ENCODE measurements around the gene GTPBP3. TPM values are rescaled to one million over a fixed set of nuclear protein-coding genes. Genes with fewer than 3 reads are reported as not detected.

The GTPBP3 gene
- total RNA-seq, 2 donors from 2014 or later, result 31.6 to 72.5 TPM

GRCh38 chr19:17303940-17304267 is 33.4 kb upstream of the GTPBP3 start:
- Mint-ChIP-seq H3K9me3 (no peaks in the 10 kb centered on the region), H3K27ac (peak overlapping the region; percentile 48 to 82), H3K4me1 (ENCODE audit: low read depth in 2 of 2) (peaks cover 24 to 26% of the 10 kb centered on the region in 2 donors)

GRCh38 chr19:17304386-17305215 is 32.8 kb upstream of the GTPBP3 start:
- ATAC-seq, result no peak
- DNase-seq (ENCODE audit: low spot score), result no peak
- peaks cover 30 to 32% of the 10 kb centered on the region in 2 donors for H3K4me1 Mint-ChIP-seq (ENCODE audit: low read depth in 2 of 2)
- H3K27ac Mint-ChIP-seq, result peak overlapping the region; percentile 72 to 82
- H3K36me3 Mint-ChIP-seq, result no peaks in the 10 kb centered on the region
- peak overlapping the region; percentile 78 for H3K4me3 Mint-ChIP-seq
- no peaks in the 10 kb centered on the region for H3K27me3 Mint-ChIP-seq
- no peaks in the 10 kb centered on the region for H3K9me3 Mint-ChIP-seq

More at GRCh38 chr19:17303940-17304267, 33.4 kb upstream of the GTPBP3 start:
- no peaks in the 10 kb centered on the region for H3K27me3 Mint-ChIP-seq
- H3K4me3 Mint-ChIP-seq, result peak overlapping the region; percentile 65
- DNase-seq (ENCODE audit: low spot score) (no peak), ATAC-seq (no peak)
- no peaks in the 10 kb centered on the region for H3K36me3 Mint-ChIP-seq

- ATAC-seq (no peak), DNase-seq (ENCODE audit: low spot score) (no peak)
- Mint-ChIP-seq H3K9me3 (no peaks in the 10 kb centered on the region), H3K36me3 (no peaks in the 10 kb centered on the region), H3K27me3 (no peaks in the 10 kb centered on the region), H3K27ac (peak overlapping the region; percentile 72 to 82), H3K4me3 (peak overlapping the region; percentile 78), H3K4me1 (ENCODE audit: low read depth in 2 of 2) (peaks cover 33 to 34% of the 10 kb centered on the region in 2 donors)
These were observed 32.2 kb upstream of the GTPBP3 start for GRCh38 chr19:17305216-17305516.

GRCh38 chr19:17305517-17306284 is 31.7 kb upstream of the GTPBP3 start, which contains the start of gene MRPL34:
MRPL34 (plus strand) TSS chr19:17305872; CDS start chr19:17305893, 21 bp downstream.
- peak; percentile 81 to 84 for ATAC-seq
- DNase-seq (ENCODE audit: low spot score), result peak; percentile 97
- no peaks in the 10 kb centered on the region for H3K9me3 Mint-ChIP-seq
- peaks cover 38% of the 10 kb centered on the region in 2 donors for H3K4me1 Mint-ChIP-seq (ENCODE audit: low read depth in 2 of 2)
- no peaks in the 10 kb centered on the region for H3K36me3 Mint-ChIP-seq
- no peaks in the 10 kb centered on the region for H3K27me3 Mint-ChIP-seq
- peak within 1 kb of the TSS; percentile 78 for H3K4me3 Mint-ChIP-seq
- H3K27ac Mint-ChIP-seq, result peak within 1 kb of the TSS; percentile 72 to 82

GRCh38 chr19:17306285-17306714 is 31.1 kb upstream of the GTPBP3 start:
- DNase-seq (ENCODE audit: low spot score) (no peak), ATAC-seq (no peak)
- H3K27me3 Mint-ChIP-seq, result no peaks in the 10 kb centered on the region
- peak overlapping the region; percentile 78 for H3K4me3 Mint-ChIP-seq
- no peaks in the 10 kb centered on the region for H3K9me3 Mint-ChIP-seq
- peaks cover 40% of the 10 kb centered on the region in 2 donors for H3K4me1 Mint-ChIP-seq (ENCODE audit: low read depth in 2 of 2)
- H3K36me3 Mint-ChIP-seq, result no peaks in the 10 kb centered on the region
- H3K27ac Mint-ChIP-seq, result peak overlapping the region in 1 of 2 donors; percentile 82

GRCh38 chr19:17307876-17308377 is 29.4 kb upstream of the GTPBP3 start:
- Mint-ChIP-seq H3K27ac (peak overlapping the region; percentile 15 to 30), H3K4me3 (peak overlapping the region; percentile 49)

GRCh38 chr19:17309198-17309964 is 28.0 kb upstream of the GTPBP3 start, which contains the start of gene DDA1:
DDA1 (plus strand) TSS chr19:17309563; CDS start chr19:17309655, 92 bp downstream.
- Mint-ChIP-seq H3K4me1 (ENCODE audit: low read depth in 2 of 2) (peaks cover 31 to 39% of the 10 kb centered on the region in 2 donors), H3K36me3 (no peaks in the 10 kb centered on the region), H3K4me3 (peak within 1 kb of the TSS; percentile 99), H3K27ac (peak within 1 kb of the TSS; percentile 81 to 95), H3K9me3 (no peaks in the 10 kb centered on the region), H3K27me3 (no peaks in the 10 kb centered on the region)
- ATAC-seq (peak; percentile 90 to 92), DNase-seq (ENCODE audit: low spot score) (peak; percentile 100)

More at GRCh38 chr19:17307876-17308377, 29.4 kb upstream of the GTPBP3 start:
- DNase-seq (ENCODE audit: low spot score) (no peak), ATAC-seq (no peak)
- Mint-ChIP-seq H3K4me1 (ENCODE audit: low read depth in 2 of 2) (peaks cover 39% of the 10 kb centered on the region in 2 donors), H3K9me3 (no peaks in the 10 kb centered on the region), H3K36me3 (no peaks in the 10 kb centered on the region), H3K27me3 (no peaks in the 10 kb centered on the region)

GRCh38 chr19:17309965-17310461 is 27.3 kb upstream of the GTPBP3 start:
- no peak for ATAC-seq
- Mint-ChIP-seq H3K27me3 (no peaks in the 10 kb centered on the region), H3K27ac (peak overlapping the region; percentile 81 to 95), H3K9me3 (no peaks in the 10 kb centered on the region), H3K4me3 (peak overlapping the region; percentile 99), H3K36me3 (no peaks in the 10 kb centered on the region), H3K4me1 (ENCODE audit: low read depth in 2 of 2) (peaks cover 27 to 35% of the 10 kb centered on the region in 2 donors)
- no peak for DNase-seq (ENCODE audit: low spot score)

GRCh38 chr19:17311455-17312188 is 25.7 kb upstream of the GTPBP3 start:
- Mint-ChIP-seq H3K4me3 (peak overlapping the region; percentile 77), H3K27ac (peak overlapping the region in 1 of 2 donors; percentile 37), H3K9me3 (no peaks in the 10 kb centered on the region), H3K27me3 (no peaks in the 10 kb centered on the region), H3K4me1 (ENCODE audit: low read depth in 2 of 2) (peaks cover 26 to 31% of the 10 kb centered on the region in 2 donors), H3K36me3 (no peaks in the 10 kb centered on the region)
- no peak for ATAC-seq
- DNase-seq (ENCODE audit: low spot score), result no peak

- no peak for ATAC-seq
- Mint-ChIP-seq H3K27me3 (no peaks in the 10 kb centered on the region), H3K36me3 (no peaks in the 10 kb centered on the region), H3K9me3 (no peaks in the 10 kb centered on the region), H3K4me3 (no peak overlapping the region), H3K4me1 (ENCODE audit: low read depth in 2 of 2) (peaks cover 26 to 31% of the 10 kb centered on the region in 2 donors), H3K27ac (no peak overlapping the region)
- no peak for DNase-seq (ENCODE audit: low spot score)
These were observed 24.9 kb upstream of the GTPBP3 start for GRCh38 chr19:17312189-17313113.

- H3K36me3 Mint-ChIP-seq, result no peaks in the 10 kb centered on the region
- ATAC-seq, result no peak
- H3K4me1 Mint-ChIP-seq (ENCODE audit: low read depth in 2 of 2), result peaks cover 18 to 20% of the 10 kb centered on the region in 2 donors
- no peak overlapping the region for H3K4me3 Mint-ChIP-seq
- no peaks in the 10 kb centered on the region for H3K27me3 Mint-ChIP-seq
- DNase-seq (ENCODE audit: low spot score), result no peak
- no peak overlapping the region for H3K27ac Mint-ChIP-seq
- H3K9me3 Mint-ChIP-seq, result no peaks in the 10 kb centered on the region
These were observed 23.3 kb upstream of the GTPBP3 start for GRCh38 chr19:17314007-17314593.

Measured in natural killer cell treated with Interleukin-12 subunit alpha and Interleukin-12 subunit beta and Interleukin-15 and Interleukin-18, amount 100 ng/mL, for 72 hours (primary cell).